Measurements from ENCODE around the gene ELK4. TPM values are rescaled to one million over a fixed set of nuclear protein-coding genes. Genes with fewer than 3 reads are reported as not detected.

Gene ELK4
- total and polyA plus RNA-seq, 2 experiments from 2014 or later = 5.1 to 19.7 TPM

DNA sequence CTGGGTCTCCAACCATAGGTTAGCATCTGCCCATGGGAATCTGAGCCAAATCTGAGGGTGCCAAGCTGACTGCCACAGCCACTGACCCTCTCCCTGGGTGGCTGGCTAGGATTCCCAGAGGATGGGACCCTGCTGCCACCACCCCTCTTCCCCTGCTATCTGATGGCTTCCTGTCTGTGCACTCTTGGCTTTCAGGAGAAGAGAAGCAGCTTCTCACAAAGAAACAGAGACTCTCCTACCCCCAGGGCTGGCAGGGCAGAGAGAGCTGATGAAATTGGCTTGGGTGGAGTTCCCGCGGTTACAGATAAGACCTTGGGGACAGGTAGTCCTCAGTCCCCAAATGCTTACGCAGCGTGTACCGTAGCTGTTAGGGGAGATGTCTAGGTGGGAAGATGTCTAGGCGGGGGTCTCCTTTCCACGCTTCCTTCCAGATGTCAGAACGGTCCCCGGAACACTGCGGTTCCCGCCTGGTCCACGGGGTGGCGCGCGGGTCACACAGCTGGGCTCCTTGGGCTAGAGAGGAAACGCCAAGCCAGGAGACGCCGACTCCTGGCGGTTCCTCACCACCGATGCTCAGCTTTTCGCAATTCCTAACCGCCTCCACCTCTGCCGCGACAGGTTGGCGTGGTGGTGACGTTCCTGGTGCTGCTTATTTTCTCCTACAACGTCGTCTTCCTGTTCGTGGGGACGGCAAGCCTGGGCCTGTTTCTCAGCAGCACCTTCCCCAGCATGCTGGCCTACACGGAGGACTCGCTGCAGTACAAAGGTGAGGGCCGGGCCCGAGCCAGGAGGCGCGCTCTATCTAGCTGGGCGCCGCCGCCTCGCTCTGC is 40.1 kb downstream of the ELK4 start (continued):
- TF ChIP-seq, protein P1, sequence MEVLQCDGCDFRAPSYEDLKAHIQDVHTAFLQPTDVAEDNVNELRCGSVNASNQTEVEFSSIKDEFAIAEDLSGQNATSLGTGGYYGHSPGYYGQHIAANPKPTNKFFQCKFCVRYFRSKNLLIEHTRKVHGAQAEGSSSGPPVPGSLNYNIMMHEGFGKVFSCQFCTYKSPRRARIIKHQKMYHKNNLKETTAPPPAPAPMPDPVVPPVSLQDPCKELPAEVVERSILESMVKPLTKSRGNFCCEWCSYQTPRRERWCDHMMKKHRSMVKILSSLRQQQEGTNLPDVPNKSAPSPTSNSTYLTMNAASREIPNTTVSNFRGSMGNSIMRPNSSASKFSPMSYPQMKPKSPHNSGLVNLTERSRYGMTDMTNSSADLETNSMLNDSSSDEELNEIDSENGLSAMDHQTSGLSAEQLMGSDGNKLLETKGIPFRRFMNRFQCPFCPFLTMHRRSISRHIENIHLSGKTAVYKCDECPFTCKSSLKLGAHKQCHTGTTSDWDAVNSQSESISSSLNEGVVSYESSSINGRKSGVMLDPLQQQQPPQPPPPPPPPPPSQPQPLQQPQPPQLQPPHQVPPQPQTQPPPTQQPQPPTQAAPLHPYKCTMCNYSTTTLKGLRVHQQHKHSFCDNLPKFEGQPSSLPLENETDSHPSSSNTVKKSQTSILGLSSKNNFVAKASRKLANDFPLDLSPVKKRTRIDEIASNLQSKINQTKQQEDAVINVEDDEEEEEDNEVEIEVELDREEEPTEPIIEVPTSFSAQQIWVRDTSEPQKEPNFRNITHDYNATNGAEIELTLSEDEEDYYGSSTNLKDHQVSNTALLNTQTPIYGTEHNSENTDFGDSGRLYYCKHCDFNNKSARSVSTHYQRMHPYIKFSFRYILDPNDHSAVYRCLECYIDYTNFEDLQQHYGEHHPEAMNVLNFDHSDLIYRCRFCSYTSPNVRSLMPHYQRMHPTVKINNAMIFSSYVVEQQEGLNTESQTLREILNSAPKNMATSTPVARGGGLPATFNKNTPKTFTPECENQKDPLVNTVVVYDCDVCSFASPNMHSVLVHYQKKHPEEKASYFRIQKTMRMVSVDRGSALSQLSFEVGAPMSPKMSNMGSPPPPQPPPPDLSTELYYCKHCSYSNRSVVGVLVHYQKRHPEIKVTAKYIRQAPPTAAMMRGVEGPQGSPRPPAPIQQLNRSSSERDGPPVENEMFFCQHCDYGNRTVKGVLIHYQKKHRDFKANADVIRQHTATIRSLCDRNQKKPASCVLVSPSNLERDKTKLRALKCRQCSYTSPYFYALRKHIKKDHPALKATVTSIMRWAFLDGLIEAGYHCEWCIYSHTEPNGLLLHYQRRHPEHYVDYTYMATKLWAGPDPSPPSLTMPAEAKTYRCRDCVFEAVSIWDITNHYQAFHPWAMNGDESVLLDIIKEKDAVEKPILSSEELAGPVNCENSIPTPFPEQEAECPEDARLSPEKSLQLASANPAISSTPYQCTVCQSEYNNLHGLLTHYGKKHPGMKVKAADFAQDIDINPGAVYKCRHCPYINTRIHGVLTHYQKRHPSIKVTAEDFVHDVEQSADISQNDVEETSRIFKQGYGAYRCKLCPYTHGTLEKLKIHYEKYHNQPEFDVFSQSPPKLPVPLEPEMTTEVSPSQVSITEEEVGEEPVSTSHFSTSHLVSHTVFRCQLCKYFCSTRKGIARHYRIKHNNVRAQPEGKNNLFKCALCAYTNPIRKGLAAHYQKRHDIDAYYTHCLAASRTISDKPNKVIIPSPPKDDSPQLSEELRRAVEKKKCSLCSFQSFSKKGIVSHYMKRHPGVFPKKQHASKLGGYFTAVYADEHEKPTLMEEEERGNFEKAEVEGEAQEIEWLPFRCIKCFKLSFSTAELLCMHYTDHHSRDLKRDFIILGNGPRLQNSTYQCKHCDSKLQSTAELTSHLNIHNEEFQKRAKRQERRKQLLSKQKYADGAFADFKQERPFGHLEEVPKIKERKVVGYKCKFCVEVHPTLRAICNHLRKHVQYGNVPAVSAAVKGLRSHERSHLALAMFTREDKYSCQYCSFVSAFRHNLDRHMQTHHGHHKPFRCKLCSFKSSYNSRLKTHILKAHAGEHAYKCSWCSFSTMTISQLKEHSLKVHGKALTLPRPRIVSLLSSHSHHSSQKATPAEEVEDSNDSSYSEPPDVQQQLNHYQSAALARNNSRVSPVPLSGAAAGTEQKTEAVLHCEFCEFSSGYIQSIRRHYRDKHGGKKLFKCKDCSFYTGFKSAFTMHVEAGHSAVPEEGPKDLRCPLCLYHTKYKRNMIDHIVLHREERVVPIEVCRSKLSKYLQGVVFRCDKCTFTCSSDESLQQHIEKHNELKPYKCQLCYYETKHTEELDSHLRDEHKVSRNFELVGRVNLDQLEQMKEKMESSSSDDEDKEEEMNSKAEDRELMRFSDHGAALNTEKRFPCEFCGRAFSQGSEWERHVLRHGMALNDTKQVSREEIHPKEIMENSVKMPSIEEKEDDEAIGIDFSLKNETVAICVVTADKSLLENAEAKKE (CRISPR knock-in tag; IDR thresholded peaks at IDR 0.05) = no peak
- TF ChIP-seq ZNF331 (CRISPR knock-in tag; IDR thresholded peaks at IDR 0.05; ENCODE audit: low read depth) (no peak), POLR2AphosphoS5 (IDR thresholded peaks at IDR 0.05; ENCODE audit: low read depth) (peak; percentile 26; the same call in 1 of the 2 replicates)

DNA sequence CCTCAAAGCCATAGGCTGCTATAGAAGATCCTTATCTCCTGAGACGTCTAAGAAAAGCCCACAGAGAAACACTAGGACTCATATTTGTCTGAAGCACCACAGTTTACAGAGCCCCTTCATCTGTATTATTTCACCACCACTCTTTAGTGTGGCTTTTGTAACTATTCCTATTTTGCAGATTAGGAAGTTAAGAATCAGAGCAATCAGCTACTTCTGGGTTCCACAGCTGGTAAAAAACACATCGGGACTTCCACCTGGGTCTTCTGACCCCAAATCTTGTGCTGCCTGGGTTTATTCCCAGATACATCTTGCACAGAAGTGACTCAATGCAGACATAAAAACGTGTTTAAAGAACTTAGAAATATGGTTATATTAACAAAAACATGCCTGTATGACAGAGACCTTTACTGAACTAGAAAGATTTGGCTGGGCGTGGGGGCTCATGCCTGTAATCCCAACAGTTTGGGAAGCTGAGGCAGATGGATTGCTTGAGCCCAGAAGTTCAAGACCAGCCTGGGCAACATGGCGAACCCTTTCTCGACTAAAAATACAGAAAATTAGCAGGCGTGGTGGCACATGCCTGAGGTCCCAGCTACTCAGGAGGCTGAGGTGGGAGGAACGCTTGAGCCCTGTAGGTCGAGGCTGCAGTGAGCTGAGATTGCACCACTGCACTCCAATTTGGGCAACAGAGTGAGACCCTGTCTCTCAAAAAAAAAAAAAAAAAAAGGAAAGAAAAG is 40.9 kb downstream of the ELK4 start:
- Histone ChIP-seq H3K36me3 (ENCODE audit: insufficient read depth) (no peaks in the 10 kb centered on the region), H3K79me2 (replicated peaks; ENCODE audit: insufficient read depth) (no peaks in the 10 kb centered on the region), H3K4me2 (no peak overlapping the region), H4K20me1 (replicated peaks; ENCODE audit: insufficient read depth) (no peaks in the 10 kb centered on the region), H2AFZ (no peak overlapping the region), H3K27ac (ENCODE audit: low read depth) (no peak overlapping the region), H3K9me2 (ENCODE audit: insufficient read depth) (no peaks in the 10 kb centered on the region), H3K4me3 (no peak overlapping the region), H3K27me3 (ENCODE audit: insufficient read depth) (peaks cover 4% of the 10 kb centered on the region; the same call in 1 of the 2 replicates), H3F3A (replicated peaks; ENCODE audit: low read depth) (no peaks in the 10 kb centered on the region), H3K4me1 (ENCODE audit: insufficient read depth) (peaks cover 9% of the 10 kb centered on the region; the same call in 1 of the 2 replicates)
- Mint-ChIP-seq H3K4me1 (peaks cover 9% of the 10 kb centered on the region; the same call in 2 of the 3 replicates), H3K27me3 (ENCODE audit: insufficient read depth, low read depth, poor library complexity) (peaks cover 2% of the 10 kb centered on the region), H3K4me3 (no peak overlapping the region), H3K9me3 (no peaks in the 10 kb centered on the region), H3K36me3 (ENCODE audit: low read depth) (no peaks in the 10 kb centered on the region), H3K27ac (no peak overlapping the region)
- no peak for DNase-seq (ENCODE audit: low spot score)
- ATAC-seq = no peak
- no peak for TF ChIP-seq POLR2AphosphoS5 (IDR thresholded peaks at IDR 0.05; ENCODE audit: low read depth)
- no peak for TF ChIP-seq ZNF331 (CRISPR knock-in tag; IDR thresholded peaks at IDR 0.05; ENCODE audit: low read depth)
- no peak for TF ChIP-seq EZH2phosphoT487 (IDR thresholded peaks at IDR 0.05; ENCODE audit: unreplicated experiment)
- TF ChIP-seq, protein P2, sequence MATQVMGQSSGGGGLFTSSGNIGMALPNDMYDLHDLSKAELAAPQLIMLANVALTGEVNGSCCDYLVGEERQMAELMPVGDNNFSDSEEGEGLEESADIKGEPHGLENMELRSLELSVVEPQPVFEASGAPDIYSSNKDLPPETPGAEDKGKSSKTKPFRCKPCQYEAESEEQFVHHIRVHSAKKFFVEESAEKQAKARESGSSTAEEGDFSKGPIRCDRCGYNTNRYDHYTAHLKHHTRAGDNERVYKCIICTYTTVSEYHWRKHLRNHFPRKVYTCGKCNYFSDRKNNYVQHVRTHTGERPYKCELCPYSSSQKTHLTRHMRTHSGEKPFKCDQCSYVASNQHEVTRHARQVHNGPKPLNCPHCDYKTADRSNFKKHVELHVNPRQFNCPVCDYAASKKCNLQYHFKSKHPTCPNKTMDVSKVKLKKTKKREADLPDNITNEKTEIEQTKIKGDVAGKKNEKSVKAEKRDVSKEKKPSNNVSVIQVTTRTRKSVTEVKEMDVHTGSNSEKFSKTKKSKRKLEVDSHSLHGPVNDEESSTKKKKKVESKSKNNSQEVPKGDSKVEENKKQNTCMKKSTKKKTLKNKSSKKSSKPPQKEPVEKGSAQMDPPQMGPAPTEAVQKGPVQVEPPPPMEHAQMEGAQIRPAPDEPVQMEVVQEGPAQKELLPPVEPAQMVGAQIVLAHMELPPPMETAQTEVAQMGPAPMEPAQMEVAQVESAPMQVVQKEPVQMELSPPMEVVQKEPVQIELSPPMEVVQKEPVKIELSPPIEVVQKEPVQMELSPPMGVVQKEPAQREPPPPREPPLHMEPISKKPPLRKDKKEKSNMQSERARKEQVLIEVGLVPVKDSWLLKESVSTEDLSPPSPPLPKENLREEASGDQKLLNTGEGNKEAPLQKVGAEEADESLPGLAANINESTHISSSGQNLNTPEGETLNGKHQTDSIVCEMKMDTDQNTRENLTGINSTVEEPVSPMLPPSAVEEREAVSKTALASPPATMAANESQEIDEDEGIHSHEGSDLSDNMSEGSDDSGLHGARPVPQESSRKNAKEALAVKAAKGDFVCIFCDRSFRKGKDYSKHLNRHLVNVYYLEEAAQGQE (IDR thresholded peaks at IDR 0.05; ENCODE audit: unreplicated experiment) = no peak
- TF ChIP-seq STAT1 (IDR thresholded peaks at IDR 0.05; ENCODE audit: unreplicated experiment) = no peak
- no peak for TF ChIP-seq ZNF114 (CRISPR knock-in tag; IDR thresholded peaks at IDR 0.05)
- no peak for TF ChIP-seq EZH2 (IDR thresholded peaks at IDR 0.05; ENCODE audit: low read depth, unreplicated experiment)
- TF ChIP-seq ETS1 (IDR thresholded peaks at IDR 0.05) = no peak

All from GM23338 (cell line).